ENCODE measurements around the gene CACNA1C.
"Not testable (repeated sequence)": the region's sequence is repeated elsewhere in the genome, so short reads cannot be mapped to it uniquely, and the experiment has no call there.

Gene CACNA1C

DNA sequence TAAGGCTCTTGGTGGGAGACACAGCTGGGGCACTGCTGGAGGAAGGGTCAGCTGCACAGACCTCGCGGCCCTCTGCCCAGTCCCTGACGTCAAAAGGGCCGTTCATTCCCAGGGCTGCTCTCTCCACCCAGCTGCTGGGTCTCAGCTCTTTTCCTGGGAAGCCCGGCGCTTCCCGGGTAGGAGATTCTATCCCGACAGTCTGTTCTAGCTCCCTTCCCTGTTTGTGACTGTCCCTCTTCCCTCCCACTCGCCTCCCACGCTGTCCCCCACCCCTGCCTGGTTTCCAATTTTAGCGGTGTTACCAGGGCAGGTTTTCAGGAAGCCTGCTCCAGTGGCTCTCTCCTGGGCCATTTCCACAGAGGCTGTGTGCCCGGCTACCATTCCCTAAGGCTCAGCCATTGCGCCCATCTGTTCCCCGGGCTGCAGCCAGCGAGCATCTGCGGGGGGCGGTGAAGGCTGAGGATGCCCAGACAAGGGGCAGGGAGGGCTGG is 186.6 kb downstream of the CACNA1C start:
- no peak for DNase-seq

- no peak for DNase-seq
These were observed 187.6 kb downstream of the CACNA1C start for GRCh38 chr12:2240390-2240789.

DNA sequence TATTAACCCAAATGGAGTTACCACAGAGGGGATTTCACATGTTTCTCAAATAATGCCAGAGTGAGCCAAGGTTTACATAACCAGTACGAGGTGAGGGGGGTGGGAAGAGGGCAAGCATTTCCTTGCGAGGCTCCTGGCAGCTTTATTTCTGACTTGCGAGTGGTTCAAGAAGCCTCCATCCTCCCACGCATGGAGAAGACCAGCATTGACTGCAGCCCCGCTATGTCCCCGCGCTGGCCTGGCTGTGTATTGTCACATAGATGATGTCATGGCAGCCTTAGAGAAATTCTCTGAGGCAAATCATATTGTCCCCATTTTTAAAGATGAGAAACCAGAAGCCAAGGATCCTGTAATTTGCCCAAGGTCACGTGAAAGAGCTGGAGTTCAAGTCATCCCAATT is 188.2 kb downstream of the CACNA1C start:
- DNase-seq = no peak

- no peak for DNase-seq
These were observed 189.4 kb downstream of the CACNA1C start for GRCh38 chr12:2242216-2242615.

DNA sequence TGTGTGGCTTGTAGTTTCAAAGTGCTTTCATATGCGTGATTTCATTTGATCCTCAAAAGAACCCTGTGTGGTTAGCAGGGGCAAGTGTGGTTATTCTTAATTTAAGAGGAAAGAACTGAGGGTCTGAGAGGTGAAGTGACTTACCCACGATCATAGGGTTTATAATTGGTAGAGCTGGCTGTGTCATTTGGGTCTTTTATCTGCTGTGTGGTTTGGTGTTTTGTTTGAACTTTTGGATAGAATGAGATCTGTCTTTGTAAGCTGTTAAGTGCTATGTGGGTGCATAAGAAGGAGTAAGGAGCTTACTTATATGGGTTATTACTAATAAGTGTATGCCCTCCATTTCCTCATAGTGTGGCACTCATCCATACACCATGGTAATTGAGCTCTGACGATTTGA is 190.0 kb downstream of the CACNA1C start:
- DNase-seq = no peak

- DNase-seq = no peak
These were observed 190.5 kb downstream of the CACNA1C start for GRCh38 chr12:2243275-2243674.

DNA sequence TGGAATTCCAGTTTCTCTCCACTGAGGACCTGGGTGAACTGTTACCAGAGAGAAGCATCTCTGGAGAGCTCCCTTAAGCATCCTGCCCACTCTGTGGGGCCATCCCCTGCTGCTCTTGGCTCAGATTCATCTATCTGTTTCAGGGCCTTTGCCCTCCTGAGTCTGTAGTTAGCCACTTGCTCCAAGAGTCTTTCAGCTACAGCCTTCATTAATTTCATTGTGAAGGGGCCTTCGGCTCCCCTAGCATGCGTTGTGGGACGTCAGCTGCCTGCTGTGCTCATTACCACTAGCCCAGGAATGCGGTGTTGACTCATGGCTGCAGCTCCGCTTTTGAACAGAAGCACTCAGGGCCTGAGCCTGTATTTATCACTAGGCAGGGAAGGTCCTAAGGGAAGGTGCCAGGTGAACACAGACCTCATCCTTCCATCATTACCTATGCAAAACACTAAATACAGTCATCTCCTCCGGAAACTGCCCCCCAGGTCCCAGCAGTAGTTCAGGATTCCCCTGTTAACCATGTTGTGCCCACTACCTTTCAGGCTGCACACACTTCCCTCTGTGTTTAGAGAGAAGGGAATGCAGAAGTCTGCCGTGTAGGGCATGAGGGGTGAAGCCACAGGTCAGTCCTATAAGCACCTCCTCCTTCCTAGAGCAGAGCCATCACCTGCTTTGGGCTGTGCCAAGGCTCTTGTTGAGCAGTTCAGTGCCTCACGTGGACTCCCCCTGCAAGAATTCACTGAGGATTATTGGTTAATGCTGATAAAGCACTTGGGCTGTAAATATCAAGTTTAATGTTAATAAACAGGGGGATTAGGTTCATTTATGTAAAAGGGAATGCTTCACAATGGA is 191.4 kb downstream of the CACNA1C start:
- DNase-seq = no peak

- no peak for DNase-seq
These were observed 193.6 kb downstream of the CACNA1C start for GRCh38 chr12:2246358-2246757.

DNA sequence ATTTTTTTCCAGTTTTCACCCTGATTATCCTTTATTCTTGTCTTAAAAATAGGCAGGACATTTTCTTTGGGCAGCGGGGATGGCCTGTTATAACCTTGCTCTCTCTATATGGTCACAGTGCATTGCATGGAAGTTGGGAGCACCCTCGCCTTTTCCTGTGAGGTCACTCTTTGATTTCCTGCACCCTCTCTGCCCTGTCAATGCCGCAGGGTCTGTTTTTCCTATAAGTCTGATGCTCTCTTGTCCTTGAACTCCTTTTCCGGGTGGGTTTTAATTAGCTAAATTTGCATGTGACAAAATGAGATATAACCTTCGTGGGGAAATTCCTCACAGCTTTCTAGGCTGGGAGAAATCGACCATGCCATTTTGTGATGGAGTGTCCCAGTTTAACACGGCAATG is 194.3 kb downstream of the CACNA1C start:
- DNase-seq = no peak

- DNase-seq = no peak
These were observed 194.8 kb downstream of the CACNA1C start for GRCh38 chr12:2247596-2247995.

GRCh38 chr12:2248087-2248900 is 195.5 kb downstream of the CACNA1C start:
- DNase-seq = no peak

- DNase-seq = no peak
These were observed 196.2 kb downstream of the CACNA1C start for GRCh38 chr12:2248901-2249381.

- DNase-seq = no peak
These were observed 198.0 kb downstream of the CACNA1C start for GRCh38 chr12:2250797-2251196.

DNA sequence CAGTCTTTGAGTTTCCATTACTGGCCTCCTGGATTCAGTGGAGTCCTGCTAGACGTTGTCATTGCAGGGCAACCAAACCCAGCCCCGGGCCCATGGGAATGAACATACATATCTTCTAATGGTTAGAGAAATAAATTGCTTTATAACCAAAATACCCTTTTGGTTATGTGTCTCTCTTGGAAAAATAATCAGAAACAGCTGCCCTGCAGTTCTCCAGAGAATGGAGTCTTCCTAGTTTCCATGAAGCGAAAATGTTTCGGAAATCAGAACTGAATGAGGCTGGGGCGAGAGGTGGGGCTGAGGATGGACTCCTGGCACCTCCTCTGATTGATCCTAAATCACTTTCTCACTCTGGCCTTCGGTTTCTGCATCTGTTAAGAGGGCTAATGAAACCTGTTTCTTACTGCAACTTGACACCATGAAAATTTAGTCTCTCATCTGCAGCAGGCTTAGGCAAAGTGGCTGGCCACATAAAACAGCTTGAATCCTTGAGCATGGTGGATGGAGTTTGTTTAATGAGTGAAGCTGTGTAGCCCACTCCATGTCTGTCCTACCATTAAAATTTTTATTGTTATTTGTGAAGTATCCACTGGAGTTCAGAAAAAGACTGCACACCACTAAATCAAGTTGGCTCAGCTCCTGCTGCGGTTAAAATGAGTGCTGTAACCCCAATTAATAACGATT is 198.9 kb downstream of the CACNA1C start:
- no peak for DNase-seq

GRCh38 chr12:2255311-2255710 is 202.5 kb downstream of the CACNA1C start:
- no peak for DNase-seq

DNA sequence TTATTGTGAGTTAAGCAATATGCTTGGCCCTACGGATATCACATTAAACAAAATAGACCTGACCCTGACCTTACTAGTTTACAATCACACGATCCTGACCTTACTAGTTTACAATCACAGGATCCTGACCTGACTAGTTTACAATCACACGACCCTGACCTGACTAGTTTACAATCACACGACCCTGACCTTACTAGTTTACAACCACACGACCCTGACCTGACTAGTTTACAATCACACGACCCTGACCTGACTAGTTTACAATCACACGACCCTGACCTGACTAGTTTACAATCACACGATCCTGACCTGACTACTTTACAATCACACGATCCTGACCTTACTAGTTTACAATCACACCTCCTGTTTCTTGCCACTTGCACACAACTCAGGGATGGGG is 202.9 kb downstream of the CACNA1C start:
- DNase-seq = not testable (repeated sequence)

- no peak for DNase-seq
These were observed 203.7 kb downstream of the CACNA1C start for GRCh38 chr12:2256453-2256852.

- no peak for DNase-seq
These were observed 204.1 kb downstream of the CACNA1C start for GRCh38 chr12:2256915-2257314.

- no peak for DNase-seq
These were observed 205.2 kb downstream of the CACNA1C start for GRCh38 chr12:2258025-2258424.

DNA sequence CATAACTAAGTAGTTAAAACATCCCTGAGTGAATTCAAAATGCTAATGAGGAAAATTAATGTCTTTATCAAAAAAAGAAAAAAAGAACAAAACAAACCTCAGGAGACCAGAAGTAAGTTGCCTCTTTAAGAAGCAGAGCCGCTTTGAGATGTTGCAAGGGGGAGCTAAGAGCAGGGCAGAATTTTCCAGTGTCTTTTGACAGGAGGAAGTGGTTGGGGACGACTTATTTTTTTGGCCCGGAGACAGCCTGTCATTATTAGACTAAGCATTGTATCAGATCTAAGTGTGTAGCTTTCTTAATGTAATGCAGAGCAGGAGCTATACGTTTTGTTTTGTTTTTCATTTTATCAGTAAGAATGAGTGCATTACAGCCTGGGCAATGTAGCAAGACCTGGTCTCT is 206.6 kb downstream of the CACNA1C start:
- DNase-seq = no peak

GRCh38 chr12:2260441-2260840 is 207.7 kb downstream of the CACNA1C start:
- no peak for DNase-seq

DNA sequence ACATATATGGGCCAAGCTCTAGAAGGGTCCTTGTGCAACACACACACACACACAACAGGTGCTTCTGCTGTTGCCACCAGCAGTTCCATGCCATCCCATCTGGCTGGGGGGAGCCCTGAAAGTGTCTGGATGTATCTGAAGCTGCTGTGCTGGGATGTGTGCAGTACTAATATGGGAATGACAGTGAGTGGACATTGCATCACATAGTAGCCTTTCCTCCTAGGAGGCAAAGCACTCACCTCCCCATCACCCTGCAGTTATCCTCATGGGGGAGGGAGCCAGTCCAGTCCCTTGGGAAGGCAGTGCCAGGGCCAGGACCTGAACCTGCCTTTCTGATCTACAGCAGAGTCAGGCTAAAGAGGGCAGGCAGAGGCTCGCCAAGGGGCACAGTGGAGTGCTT is 208.9 kb downstream of the CACNA1C start:
- no peak for DNase-seq

DNA sequence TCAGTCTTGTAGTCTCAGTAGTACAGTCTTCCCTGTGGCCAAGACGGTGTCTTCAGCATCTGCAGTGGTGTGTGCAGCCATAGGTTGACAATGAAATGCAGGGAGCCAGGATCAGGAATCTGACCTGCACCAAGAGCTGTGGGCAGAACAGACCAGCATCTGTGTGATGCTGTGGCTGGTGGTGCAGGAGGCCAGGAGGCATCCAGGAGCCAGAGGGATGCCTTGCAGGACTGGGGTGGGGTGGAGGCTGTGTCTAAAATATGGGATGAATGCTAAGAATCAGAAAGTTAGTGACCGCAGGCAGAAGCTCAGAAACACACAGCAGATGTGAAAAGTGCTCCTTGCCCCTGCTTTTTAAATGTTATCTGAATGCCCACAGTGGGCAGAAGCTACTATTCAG is 209.7 kb downstream of the CACNA1C start:
- DNase-seq = no peak

Measured in stimulated activated CD4-positive, alpha-beta T cell treated with anti-CD3 and anti-CD28 coated beads, Interleukin-2, amount 100 ng/mL, for 48 hours (primary cell).